ENCODE measurements around the gene LCOR.
A peak's percentile ranks its signal among the peaks of the same experiment; 100 is the strongest.
"Not testable (repeated sequence)": the region's sequence is repeated elsewhere in the genome, so short reads cannot be mapped to it uniquely, and the experiment has no call there.

LCOR gene

GRCh38 chr10:97033841-97034240 lies 201.7 kb downstream of the LCOR start:
- not testable (repeated sequence) for DNase-seq (ENCODE audit: low read depth in 2 of 2)

- DNase-seq (ENCODE audit: low read depth in 2 of 2) = no peak
Observed at GRCh38 chr10:97034301-97034700, 202.2 kb downstream of the LCOR start.

DNA sequence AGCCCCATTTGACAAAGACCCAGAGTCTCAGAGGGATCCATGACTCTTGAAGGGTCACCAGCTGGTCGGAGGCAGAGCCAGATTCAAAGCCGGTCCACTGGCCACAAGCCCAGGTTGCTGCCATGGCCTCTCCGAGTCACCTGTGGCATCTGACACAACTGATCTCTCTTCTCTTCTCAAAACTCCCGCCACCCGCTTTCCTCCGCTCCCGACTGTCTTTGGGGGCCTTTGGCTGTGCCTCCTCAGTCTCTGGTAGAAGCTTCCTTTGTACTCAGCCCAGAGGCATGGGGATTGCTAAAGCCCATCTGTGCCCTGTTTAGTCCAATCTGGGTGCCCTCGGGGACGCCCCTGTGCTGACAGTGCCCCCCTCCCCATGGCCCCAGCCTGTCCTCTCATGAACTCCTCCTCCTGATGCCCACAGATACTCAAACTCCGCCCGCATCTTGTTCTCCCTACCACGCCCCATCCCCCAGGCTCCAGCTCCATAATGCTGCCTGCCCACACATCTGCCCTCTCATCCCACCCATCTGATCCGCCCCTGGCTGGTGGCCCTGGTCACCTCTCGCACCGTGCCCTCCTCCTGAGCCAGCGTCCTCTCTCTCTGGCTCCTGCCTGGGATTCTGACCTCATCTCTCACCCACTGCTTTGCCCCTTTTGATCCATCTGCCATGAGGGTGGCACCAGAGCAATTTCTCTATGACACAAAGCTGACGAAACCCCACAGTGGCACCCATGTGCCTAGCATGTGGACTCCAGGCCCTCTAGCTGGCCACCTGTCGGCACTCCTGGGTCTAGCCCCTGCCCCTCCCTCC lies 203.1 kb downstream of the LCOR start:
- no peak for DNase-seq (ENCODE audit: low read depth in 2 of 2)

- peak; percentile 55 to 60 for DNase-seq (ENCODE audit: low read depth in 2 of 2)
Observed at GRCh38 chr10:97037365-97038361, 205.6 kb downstream of the LCOR start.

DNA sequence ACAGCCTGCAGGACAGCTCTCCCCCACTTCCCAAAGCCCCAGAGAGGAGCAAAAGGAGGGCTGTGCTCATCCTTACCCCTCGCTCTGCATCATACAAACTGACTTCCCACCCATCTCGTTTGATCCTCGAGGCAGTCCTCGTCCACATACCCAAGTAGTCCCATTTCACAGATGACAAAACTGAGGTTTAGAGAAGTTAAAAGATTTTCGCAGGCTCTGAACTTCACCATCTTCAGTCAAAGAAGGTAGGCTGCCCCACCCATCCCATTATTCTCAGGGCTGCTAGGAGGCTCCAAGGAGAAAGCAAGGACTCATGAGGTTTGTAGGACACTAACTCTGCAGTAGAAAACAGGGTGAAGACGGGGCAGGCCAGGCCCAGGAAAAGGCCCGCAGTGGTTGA lies 206.6 kb downstream of the LCOR start:
- no peak for DNase-seq (ENCODE audit: low read depth in 2 of 2)

DNA sequence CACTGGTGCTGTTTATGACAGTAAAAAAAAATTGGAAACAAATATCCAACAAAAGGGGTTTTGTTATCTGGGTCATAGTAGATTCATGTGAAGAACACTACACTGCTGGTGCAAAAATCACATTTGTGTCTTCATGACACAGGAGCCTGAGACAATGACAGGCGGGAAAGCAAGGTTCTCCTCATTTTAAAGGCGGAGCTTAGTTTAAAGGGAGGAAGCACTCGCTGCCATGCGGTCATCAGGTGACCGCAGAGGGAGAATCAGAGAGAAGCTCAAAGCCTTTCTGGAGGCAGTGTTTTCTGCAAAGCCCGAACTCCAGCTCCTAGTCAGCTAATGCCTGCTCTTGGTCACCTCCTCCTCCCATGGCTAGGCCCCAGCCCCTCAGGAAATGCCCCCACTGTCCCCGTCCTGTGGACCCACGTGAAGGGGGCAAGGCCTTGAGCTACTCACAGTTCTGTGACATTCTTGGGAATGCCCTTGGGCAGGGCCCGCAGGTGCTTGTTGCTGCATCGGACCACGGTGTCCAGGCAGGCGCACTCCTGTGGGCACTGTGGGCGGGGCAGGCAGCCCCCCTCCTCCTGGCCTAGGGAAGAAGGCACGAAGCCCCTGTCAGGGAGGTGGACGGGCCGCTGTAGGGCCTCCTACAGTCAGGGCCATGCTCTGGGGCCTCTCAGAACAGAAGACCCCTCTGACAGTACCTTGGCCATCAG lies 207.6 kb downstream of the LCOR start:
- no peak for DNase-seq (ENCODE audit: low read depth in 2 of 2)

GRCh38 chr10:97040248-97040584 lies 208.1 kb downstream of the LCOR start:
- DNase-seq (ENCODE audit: low read depth in 2 of 2) = no peak

- no peak for DNase-seq (ENCODE audit: low read depth in 2 of 2)
Observed at GRCh38 chr10:97040706-97041105, 208.6 kb downstream of the LCOR start.

GRCh38 chr10:97042081-97042480 lies 210.0 kb downstream of the LCOR start:
- no peak for DNase-seq (ENCODE audit: low read depth in 2 of 2)

DNA sequence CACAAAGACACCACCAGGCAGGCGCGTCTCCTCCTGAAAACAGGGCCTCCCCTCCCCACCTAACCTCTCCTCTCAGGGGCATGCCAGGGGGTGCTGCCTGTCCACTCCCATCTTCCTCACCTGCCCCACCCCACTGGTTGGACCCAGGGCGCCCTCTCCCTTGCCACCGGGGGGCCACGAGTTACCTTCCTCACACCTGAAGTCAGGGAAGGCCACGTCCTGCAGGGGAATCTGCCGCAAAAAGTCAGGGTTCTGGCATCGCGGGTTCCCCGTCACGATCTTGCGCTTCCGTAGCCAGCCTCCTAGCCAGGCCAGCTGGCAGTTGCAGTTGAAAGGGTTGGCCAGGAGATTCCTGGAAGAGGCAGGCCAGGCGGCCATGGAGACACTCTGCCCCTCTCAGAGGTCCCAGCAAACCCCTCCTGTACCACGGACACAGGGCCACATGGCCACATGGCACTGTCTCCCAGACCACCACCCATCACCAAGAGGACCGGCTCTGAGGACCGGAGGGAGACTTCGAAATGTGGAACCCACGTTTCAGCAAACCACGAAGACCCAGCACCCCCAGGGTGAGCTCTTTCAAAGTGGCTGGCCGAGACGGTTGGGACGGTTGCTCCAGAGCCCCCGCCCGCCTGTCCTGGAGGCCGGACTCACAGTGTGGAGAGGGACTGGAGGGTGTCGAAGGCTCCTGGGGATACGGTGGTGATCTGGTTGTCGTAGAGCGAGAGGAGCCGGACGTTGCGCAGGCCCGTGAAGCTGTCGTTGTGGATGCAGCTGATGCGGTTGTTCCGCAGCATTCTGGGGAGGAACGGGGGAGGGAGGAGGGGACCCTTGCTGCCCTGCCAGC lies 210.8 kb downstream of the LCOR start:
- no peak for DNase-seq (ENCODE audit: low read depth in 2 of 2)

DNA sequence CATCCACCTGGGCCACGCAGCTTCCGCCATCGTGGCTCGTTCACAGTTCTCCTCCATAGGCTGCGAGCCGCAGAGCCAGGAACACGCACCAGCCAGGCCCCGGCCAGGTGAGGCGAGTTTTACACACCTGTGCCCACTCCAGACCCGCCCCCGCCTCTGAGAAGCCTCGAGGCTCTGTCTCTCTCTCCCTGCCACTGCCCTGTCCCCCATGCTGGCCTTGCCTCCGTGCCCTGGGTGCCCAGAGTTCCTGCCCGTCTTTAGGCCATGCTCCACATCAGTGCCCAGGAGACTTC lies 211.4 kb downstream of the LCOR start:
- no peak for DNase-seq (ENCODE audit: low read depth in 2 of 2)

Data from stimulated activated CD8-positive, alpha-beta memory T cell treated with anti-CD3 and anti-CD28 coated beads, Interleukin-7, amount 100 ng/mL, for 4 hours (primary cell).